GM21367 (cell line): ENCODE results near the gene MYO9A.

Experiments
- ATAC-seq: cut with Tn5 transposase; IDR thresholded peaks from one replicate; pipeline ENCODE4 v1.9.1; 2021; ENCODE audit not compliant: unreplicated experiment

Gene MYO9A

DNA sequence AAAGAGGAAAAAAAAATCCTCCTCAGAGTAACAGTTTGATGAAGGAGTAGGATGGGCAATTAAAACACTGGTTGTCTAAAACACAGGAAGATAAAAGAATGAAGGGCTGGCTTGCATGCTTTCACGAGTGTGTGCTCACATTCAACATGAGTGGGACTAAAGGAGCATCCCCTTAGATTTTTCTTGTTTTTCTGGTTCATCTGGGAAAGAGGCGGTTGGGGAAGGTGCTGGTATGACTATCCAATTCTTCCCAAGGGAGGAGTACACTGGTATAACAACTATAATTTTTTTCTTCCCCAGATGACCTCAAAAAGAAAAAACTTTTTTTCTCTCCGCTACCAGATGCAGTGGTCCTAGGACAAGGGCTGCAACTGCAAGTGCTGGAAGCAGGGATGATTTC lies 143.7 kb downstream of the MYO9A start:
- ATAC-seq = no peak

DNA sequence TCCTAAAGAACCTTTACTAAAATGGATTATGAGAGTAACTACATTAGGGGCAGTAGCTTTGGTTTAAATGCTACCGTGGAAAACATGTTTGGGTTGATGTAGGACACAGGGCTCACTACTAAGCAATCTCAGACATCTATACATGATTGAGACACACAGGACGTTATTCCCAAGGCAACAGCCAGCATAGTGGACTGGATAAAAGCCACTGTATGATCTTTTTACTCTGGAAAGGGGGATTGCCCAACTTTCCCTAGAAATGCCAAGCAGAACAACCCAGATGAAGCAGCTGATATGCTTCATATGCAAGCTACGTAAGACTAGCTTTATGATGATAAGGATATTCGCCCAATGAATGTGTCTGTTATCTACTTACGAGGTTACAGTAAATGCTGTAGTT lies 144.6 kb downstream of the MYO9A start:
- ATAC-seq = no peak

DNA sequence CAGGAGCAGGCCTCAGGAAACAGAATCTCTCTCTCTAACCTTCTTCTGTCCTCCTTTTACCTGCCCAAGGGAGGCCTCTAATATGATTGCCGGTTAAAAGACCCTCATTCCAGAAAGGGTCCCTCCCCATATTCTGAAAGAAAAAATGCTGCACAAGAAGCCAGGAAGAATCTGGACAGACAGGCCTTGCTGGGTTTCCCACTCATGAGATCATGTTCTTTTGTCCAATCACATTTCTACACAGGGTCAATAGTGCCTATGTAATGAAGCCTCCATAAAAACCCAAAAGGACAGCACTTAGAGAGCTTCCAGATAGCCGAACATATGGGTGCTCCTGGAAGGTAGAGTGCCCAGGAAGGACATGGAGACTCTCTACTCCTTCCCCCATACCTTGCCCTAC lies 146.0 kb downstream of the MYO9A start:
- no peak for ATAC-seq

DNA sequence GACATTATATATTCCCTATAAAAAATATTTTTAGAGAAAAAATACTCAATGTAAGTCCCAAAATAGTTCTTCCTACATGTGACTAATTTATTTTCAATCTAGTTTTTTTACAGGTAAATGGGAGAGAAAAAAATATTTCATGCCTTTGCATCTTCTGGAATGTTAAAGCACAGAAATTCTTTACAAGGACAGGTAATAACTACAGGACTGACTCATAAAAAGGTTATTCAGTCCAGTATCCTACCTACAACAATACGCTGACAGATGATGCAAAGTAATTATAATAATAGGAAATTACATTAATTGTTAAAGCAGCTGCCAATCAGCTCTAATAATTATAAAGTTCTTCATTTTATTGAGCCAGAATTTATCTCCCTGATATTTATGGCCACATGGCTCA lies 147.5 kb downstream of the MYO9A start:
- no peak for ATAC-seq

DNA sequence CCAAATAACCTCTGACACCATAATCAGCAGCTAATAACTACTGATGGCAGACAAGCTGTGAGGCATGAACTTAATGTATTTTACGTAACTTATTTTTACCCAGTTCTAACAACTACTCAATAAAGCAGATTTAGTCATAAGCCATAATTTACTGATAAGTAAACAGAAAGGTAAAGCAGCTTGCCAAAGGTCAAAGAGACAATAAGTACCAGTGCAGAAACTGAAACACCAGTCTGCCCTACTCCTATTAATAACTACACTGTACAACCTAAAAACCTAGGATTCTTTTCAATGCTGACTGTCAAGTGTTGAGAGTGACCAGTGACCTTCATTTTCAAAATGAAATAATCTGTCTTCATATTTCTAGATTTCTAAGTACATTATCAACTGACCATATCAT lies 155.4 kb downstream of the MYO9A start:
- ATAC-seq = no peak

DNA sequence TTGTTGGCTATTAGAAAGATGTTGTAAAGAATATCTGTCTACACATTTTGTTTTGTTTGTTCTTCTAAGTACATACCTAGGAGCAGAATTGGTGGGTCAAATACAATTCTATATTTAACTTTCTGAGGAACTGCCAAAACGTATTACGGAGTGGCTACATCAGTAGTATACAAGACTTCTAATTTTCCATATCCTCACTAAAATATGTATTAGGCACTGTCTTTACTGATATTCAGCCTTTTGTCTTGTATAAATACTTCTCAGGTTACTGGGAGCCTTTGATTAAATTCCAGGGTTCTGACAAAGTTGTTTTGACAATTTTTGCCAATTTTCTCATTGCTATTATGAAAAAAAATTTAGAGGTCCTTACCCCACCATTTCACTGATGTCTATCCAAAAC lies 160.9 kb downstream of the MYO9A start:
- ATAC-seq = no peak

DNA sequence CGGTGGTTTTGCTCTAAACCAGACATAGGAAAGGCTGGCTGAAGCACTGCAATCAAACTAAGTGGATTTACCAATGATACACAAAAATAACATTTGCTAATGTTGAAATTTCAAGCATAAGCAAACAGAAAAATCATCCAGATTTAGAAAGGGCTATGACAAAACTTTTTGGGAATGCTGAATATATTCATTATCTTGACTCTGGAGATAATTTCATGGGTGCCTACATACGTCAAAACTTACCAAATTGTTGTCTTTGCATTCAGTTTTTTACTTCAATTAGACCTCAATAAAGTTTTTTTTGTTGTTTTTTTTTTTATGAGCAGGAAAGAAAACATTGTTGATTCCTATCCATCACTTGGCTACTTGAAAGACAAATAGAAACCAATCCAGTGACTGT lies 166.8 kb downstream of the MYO9A start:
- ATAC-seq = no peak

DNA sequence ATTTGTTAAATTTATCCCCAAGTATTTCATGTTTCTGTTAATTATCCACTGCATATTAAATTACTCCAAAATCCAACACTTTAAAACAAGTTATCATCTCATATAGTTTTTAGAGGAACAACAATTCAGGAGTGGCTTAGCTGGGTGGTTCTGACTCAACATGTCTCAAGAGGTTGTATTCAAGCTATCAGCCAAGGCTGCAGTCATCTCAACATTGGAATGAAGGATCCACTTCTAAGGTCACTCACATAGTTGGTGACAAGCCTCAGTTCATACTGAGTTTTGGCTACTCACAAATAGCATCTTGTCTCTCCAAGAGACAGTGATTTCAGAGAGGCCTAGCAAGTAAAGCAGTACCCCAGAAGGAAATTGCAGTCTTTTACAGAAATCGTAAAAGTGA lies 172.9 kb downstream of the MYO9A start:
- ATAC-seq = no peak

DNA sequence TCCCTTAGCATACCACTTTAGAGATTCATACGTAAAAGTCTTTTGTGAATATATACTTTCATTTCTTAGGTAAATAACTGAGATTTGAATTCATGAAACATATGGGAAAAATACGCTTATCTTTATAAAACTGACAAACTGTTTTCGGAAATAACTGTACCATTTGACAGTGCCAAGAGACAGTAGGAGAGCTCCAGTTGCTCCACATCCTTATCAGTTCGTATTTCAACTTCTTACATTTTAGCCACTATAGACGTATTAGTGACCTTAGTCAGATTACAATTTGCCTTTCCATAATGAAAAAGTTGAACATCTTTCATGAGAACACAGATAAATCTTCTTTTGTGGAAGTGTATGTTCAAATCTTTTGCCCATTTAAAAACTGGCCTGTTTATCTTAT lies 174.1 kb downstream of the MYO9A start:
- ATAC-seq = no peak

DNA sequence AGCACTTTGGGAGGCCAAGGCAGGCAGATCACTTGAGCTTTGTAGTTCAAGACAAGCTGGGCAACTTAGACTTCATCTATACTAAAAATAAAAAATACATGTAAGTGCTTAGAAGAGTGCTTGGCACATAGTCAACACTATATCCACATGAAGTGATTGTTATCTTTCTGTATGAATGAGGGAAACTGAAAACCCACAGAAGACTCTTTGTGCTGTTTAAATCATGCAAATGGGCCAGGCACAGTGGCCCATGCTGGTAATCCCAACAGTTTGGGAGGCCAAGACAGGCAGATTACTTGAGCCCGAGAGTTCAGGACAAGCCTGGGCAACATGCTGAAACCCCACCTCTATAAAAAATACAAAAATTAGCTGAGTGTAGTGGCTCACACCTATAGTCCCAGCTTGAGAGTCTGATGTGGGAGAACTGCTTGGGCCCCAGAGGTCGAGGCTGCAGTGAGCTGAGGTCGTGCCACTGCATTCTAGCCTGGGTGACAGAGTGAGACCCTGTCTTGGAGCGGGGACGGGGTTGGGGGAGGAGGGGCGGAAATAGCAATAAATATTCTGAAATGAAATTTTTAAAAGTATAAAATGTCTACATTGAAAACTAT lies 177.9 kb downstream of the MYO9A start:
- no peak for ATAC-seq

DNA sequence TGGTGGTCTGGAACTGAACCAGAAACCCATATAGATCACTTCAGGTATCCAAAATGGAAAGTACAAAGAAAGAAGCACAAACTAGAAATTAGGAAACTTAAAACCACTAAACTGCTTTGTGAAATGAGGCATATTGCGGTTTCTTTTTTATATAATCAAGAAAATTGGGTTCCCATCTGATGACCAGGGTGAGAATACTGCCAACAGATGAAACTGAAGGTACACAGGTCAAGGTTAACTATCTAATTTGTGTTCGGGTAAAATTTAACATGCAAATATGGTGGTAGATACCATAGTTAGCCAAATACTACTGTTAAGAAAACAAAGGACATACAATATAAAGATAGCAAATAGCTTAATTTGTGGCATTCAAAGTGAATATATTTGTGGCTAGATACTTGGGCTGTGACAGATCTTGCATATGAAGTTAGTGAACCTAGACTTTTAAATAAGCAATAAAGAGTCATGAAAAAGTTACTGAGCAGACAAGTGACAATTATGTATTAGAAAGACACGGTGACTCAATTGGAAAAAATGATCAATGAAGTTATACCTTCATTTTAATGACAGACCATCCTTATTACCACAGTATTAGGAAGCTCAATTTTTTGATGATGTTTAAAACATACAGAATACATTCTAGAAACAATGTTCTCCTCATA lies 180.2 kb downstream of the MYO9A start:
- ATAC-seq = no peak

DNA sequence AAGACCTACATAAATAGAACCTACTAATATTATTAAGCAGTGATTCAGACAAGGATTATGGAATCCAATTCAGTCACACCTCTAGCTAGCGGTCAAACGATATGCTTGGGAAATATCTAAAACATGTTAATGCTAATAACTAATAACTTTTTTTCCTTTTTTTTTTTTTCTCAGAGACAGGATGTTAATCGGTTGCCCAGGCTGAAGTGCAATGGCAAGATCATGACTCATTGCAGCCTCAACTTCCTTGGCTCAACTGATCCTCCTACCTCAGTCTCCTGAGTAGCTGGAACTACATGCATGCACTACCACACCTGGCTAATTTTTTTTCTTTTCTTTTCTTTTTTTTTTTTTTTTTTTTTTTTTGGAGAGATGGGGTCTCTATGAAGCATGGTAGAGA lies 183.5 kb downstream of the MYO9A start:
- no peak for ATAC-seq

DNA sequence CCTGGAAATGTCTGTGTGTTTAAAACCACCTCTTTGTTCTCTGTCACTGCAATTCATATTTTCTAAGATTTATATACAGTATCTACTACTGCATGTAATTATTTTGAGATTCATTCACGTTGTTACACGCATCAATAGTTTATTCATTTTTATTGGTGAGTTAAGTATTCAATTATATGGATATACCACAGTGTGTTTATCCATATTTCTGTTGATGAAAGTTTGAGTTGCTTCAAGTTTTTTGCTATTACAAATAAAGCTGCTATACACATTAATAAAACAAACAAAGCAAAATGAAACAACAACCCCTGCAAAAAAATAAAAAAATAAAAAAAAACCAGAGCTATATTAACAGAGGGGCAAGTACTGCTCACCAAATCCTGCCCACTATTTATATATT lies 185.3 kb downstream of the MYO9A start:
- ATAC-seq = no peak

DNA sequence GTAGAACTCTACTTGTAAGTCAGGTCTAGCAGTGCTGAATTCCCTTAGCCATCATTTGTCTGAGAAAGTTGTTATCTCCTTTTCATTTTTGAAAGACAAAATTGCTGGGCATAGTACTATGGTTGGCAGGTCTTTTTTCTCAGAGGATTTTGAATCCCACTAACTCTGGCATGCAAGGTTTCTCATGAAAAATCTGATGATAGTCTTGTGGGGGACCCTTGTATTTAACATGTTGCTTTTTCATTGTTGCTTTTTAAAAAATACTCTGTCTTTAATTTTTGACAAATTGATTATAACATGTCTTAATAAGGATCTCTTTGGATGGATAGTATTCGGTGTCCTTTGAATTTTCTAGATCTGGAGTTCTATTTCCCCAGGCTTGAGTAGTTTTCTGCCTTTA lies 186.7 kb downstream of the MYO9A start:
- ATAC-seq = no peak

DNA sequence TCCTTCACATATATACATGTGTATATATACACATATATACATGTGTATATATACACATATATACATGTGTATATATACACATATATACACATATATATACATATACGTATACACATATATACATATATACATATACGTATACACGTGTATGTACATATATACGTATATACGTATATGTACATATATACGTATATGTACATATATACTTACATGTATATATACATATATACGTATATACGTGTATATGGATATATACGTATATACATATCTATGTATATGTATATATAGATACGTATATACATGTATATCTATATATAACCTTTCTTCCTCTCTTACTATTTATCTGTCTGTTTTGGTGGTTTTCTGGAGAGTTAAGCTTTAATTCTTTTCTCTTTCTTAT lies 192.8 kb downstream of the MYO9A start:
- no peak for ATAC-seq

DNA sequence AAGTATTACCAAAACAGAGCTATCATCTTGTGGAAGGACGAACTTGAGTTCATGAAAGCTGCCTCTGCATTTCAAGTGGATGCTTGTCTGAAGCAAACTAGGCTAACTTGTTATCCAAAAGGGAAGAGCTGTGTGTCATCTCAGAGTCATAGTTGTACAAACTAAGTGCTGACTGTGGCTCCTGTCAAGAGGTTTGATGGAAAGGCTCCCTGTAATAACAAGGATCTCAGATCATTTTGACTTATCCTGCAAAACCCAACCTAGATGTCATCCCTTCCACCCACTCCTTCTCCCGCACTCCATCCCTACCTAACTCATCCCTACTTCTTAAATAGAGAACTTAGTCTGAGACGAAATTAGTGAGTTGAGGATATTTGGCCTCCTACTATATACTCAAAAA lies 196.8 kb downstream of the MYO9A start:
- no peak for ATAC-seq

DNA sequence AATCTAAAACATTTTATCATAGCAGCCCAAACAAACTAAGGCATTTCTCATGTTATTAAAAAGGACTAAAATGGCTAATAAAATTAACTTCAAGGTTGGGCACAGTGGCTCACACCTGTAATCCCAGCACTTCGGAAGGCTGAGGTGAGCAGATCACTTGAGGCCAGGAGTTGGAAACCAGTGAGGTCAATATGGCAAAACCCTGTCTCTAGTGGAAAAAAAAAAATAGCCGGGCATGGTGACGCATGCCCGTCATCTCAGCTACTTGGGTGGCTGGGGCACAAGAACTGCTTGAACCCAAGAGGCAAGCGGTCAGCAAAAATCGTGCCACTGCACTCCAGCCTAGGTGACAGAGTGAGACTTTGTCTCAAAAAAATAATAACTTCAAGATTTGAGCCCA lies 197.4 kb downstream of the MYO9A start:
- no peak for ATAC-seq

DNA sequence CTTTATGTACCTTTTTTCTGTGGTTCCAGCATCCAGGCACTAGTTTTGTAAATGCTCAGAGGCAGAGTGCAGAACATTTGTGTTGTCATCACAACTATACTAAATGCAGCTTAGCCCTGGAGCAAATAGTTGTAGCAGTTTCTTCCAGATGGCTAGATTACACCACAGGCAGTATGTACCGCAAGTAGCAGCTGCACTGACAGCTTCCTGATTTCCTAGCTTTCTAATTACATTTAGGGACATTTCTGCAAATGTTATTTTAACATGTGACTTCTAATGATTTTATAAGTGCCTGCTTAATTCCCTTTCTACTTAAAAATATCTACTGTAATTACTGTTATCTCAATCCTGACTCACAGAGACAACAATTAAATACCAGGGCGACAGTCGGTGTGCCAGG lies 201.1 kb downstream of the MYO9A start:
- ATAC-seq = no peak

DNA sequence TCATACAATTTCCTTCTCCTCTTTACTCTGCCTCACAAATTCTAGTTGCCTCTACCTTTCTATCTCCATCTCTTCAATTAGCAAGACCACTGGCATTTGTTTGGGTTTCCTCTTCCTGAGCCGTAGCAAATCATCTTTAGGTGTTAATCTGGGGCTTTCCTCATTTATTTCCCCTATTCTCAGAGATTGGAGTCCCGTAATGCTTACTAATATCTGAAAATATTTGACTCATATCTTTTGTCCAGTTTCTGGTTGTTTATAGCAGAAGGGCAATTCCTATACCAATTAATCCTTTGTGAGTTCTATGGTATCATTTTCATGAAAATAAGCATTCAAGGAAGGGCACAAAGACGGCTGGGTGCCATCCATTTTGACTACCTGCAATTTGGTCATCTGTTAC lies 203.9 kb downstream of the MYO9A start:
- no peak for ATAC-seq

DNA sequence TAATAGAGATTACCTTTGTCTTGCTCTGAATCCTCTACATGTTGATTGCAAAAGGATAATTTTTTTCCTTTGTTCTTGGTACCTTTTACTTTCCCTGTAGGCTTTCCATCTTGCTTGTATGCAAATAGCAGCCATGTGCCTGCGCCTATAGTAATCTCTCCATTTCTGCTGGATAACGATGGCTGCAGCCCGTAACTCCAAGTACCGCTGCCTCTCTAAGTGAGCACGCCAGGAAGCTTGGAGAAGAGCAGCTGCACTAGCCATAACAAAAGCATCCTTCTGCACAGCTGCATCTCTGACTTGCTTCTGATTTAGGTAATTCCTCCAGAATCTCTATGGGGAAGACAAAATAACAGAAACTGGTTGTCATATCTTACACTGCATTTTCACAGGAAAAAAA lies 218.3 kb downstream of the MYO9A start:
- ATAC-seq = no peak

DNA sequence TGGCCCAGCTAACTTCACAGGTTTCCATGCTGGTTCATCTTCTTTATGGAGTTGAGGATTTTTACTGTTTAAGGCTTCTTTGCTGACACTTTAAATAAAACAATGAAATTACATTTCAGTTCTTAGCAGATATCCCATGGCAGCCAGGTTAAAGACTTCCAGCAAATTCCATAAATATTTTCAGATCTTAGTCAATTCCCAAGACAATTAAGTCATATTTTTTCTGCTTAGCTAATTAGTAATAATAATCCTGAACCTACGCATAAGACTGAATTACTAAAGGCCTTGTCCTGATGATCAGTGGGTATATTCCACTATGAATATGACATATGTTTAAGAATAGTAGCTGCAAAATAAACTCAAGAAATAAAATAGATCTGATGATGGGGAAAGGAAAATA lies 224.3 kb downstream of the MYO9A start:
- ATAC-seq = no peak

DNA sequence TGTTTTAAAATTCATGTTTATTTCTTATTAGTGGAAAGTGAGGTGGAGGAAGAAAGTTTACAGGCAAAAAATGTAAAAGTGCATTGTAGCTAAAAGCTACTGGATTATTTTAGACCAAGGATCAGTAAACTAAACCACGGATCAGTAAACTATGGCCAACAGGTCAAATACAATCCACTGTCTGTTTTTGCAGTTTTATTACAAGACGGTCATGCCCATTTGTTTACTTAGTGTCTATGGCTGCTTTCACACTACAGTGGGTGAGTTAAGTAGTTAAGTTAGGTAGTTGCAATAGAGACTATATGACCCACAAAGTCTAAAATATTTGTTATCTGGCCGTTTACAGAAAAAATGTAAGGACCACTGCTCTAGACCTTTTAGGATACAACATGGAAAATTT lies 225.6 kb downstream of the MYO9A start:
- no peak for ATAC-seq

DNA sequence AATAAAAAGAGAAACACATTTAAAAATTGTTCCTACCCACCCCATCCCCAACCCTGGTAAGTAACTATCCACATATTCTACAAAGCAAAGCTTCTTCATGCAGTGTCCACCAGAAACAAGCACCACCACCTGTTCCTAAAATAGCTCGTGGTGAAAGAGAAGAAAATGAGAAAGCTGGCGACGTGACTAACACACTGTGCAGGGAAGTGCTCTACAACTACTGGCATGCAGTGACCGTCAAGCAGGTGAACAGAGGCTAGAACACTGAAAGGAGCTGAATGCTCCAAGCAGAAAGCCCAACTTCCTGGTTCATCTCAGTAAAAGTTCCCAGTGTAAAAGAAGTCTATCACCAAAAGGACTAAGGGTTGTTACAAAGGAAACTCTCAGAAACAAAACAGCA lies 226.9 kb downstream of the MYO9A start:
- ATAC-seq = no peak
